Ishikawa (cell line): ENCODE data around the gene DOK7.

Experiments used
- CEBPB ChIP-seq: IDR thresholded peaks from 2 replicates; pipeline ENCODE4 v1.6.1; 2012
- CREB1 ChIP-seq: IDR thresholded peaks from 2 replicates; pipeline ENCODE4 v1.6.1; 2012; ENCODE audit warnings: low read depth
- EGR1 ChIP-seq: IDR thresholded peaks from 2 replicates; pipeline ENCODE4 v1.6.1; 2012
- FOXM1 ChIP-seq: IDR thresholded peaks from 2 replicates; pipeline ENCODE4 v1.6.1; 2012; ENCODE audit warnings: low read depth, borderline replicate concordance
- MAX ChIP-seq: IDR thresholded peaks from 2 replicates; pipeline ENCODE4 v1.6.1; 2012
- NFIC ChIP-seq: IDR thresholded peaks from 2 replicates; pipeline ENCODE4 v1.6.1; 2012
- RAD21 ChIP-seq: IDR thresholded peaks from 2 replicates; pipeline ENCODE4 v1.6.1; 2012; ENCODE audit warnings: low read depth
- TAF1 ChIP-seq: IDR thresholded peaks from 2 replicates; pipeline ENCODE4 v1.6.1; 2012; ENCODE audit warnings: low read depth, mild to moderate bottlenecking
- TCF12 ChIP-seq: IDR thresholded peaks from 2 replicates; pipeline ENCODE4 v1.6.1; 2012; ENCODE audit warnings: low read depth
- TEAD4 ChIP-seq: IDR thresholded peaks from 2 replicates; pipeline ENCODE4 v1.6.1; 2012
- USF1 ChIP-seq: IDR thresholded peaks from 2 replicates; pipeline ENCODE4 v1.6.1; 2012
- YY1 ChIP-seq: IDR thresholded peaks from 2 replicates; pipeline ENCODE4 v1.6.1; 2012; ENCODE audit warnings: low read depth
- ZBTB7A ChIP-seq: IDR thresholded peaks from 2 replicates; pipeline ENCODE4 v1.6.1; 2012; ENCODE audit warnings: low read depth
- TF ChIP-seq, protein P1 (sequence below): IDR thresholded peaks from 2 replicates; pipeline ENCODE4 v1.6.1; 2012; ENCODE audit warnings: low read depth, mild to moderate bottlenecking

The DOK7 gene

GRCh38 chr4:3462321-3462789 lies 751 bp upstream of the DOK7 start:
- TF ChIP-seq TAF1 (no peak), TCF12 (no peak), CREB1 (no peak), YY1 (no peak), USF1 (no peak), EGR1 (no peak), ZBTB7A (no peak; the same call in 1 of the 2 replicates), RAD21 (no peak), CEBPB (no peak), NFIC (no peak), FOXM1 (no peak)
- TF ChIP-seq, protein P1, sequence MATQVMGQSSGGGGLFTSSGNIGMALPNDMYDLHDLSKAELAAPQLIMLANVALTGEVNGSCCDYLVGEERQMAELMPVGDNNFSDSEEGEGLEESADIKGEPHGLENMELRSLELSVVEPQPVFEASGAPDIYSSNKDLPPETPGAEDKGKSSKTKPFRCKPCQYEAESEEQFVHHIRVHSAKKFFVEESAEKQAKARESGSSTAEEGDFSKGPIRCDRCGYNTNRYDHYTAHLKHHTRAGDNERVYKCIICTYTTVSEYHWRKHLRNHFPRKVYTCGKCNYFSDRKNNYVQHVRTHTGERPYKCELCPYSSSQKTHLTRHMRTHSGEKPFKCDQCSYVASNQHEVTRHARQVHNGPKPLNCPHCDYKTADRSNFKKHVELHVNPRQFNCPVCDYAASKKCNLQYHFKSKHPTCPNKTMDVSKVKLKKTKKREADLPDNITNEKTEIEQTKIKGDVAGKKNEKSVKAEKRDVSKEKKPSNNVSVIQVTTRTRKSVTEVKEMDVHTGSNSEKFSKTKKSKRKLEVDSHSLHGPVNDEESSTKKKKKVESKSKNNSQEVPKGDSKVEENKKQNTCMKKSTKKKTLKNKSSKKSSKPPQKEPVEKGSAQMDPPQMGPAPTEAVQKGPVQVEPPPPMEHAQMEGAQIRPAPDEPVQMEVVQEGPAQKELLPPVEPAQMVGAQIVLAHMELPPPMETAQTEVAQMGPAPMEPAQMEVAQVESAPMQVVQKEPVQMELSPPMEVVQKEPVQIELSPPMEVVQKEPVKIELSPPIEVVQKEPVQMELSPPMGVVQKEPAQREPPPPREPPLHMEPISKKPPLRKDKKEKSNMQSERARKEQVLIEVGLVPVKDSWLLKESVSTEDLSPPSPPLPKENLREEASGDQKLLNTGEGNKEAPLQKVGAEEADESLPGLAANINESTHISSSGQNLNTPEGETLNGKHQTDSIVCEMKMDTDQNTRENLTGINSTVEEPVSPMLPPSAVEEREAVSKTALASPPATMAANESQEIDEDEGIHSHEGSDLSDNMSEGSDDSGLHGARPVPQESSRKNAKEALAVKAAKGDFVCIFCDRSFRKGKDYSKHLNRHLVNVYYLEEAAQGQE, result no peak

DNA sequence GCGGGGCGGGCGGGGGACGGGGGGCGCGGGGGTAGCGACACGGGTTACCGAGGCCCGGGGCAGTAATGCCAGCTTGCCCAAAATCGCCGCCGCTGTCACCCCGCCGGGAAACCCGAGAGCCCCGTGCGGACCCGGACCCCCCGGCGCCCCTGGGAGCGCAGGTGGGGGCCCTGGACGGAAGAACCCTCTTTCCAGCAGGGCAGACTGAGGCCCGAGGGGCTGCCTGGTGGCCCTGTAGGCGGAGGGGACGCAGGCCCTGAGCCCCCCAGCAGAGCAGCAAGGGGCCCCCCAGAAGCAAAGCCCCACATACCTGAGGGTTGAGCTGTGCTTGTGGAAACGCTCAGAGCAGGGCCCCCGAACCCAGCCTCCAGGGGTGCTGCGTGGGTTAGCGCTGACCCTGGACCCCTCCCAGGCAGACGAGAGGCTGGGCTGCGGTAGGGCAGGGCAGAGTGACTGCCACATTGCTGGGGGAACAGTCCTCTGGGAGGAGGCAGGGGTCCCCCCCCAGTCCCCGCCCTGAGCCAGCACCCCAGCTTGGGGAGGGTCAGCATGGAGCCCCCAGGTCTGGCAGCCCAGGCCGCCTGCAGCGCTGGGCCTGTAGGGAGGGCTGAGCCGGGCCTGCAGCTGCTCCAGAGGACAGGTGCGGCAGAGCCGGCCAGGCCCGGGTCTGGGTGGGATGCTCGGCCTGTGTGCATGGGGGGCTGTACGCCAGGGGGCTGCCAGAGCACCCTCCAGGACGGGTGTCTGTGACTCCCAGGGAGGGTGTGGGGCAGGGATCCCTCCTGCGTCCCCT lies 646 bp downstream of the DOK7 start:
- TF ChIP-seq MAX (0 out of 2 replicates have a peak, but pooled peaks have one; percentile 4), CREB1 (no peak), EGR1 (0 out of 2 replicates have a peak, but pooled peaks have one; percentile 9), TCF12 (peak; percentile 6; the same call in 1 of the 2 replicates), YY1 (no peak), USF1 (no peak), ZBTB7A (peak; percentile 57; the same call in 1 of the 2 replicates)

- TF ChIP-seq EGR1 (no peak), ZBTB7A (no peak; the same call in none of the 2 replicates), NFIC (no peak), TCF12 (no peak; the same call in 1 of the 2 replicates), MAX (0 out of 2 replicates have a peak, but pooled peaks have one; percentile 1), USF1 (no peak)
- TF ChIP-seq, protein P1, result no peak
Observed at GRCh38 chr4:3464349-3464905, 1.3 kb downstream of the DOK7 start.

GRCh38 chr4:3464911-3465697 lies 2.0 kb downstream of the DOK7 start:
- TF ChIP-seq USF1 (no peak), MAX (no peak), TEAD4 (no peak), NFIC (no peak)
